NCI-H510A treated with DMSO at 0.1 percent for 48 hours (cell line): ENCODE measurements around the gene ANKS1B.
A peak's percentile ranks its signal among the peaks of the same experiment; 100 is the strongest.
"Not testable (repeated sequence)": the region's sequence is repeated elsewhere in the genome, so short reads cannot be mapped to it uniquely, and the experiment has no call there.

Experiments used
- DNase-seq: peaks from one replicate; lab custom pipeline; 2025; lab: John Stamatoyannopoulos, UW

ANKS1B gene

DNA sequence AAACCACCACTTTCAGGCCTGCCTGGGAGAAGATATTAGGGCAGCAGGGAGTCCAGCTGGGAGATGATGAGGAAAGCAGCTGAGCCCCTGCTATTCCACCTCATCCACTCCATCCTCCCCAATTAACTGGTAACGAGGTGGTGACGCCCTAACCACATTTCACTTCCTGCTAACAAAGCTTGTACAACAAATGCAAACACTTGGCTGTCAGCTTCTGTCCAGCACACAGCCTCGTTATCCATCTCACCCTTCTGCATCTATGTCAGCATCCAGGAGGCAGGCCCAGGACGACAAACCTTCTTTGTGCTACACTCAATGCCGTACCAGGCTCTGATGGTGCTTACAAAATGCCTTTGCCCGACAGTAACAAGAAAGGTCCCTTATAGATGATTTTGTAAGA lies 1114.2 kb downstream of the ANKS1B start:
- peak; percentile 75 for DNase-seq

DNA sequence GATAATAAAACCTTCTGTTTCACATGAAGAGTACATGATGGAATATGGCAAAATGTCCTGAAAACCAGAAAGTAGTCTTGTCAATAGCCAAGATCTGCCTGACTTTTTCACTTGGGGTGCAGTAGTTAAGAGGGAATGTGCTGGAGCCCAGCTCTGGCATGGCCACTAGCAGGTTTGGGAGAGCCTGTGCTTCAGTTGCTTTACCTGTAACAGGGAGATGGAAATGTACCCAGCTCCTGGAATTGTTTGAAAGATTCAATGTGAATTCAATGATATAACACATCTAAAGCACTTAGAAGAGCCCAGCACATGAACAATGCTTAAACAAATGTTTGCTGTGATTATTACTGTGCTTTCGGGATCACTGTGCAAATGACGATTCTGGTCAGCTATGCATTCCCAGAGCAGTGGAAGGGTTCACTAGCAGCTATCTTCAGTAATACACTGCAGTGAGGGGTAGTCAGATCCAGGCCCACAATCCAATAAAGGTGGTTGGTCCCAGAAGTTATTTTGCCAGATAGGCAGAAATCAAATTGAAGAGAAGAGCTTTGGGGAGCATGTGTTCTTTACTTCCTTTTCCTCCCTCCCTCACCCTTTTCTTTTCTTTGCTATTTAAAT lies 1114.7 kb downstream of the ANKS1B start:
- DNase-seq, result peak; percentile 38

DNA sequence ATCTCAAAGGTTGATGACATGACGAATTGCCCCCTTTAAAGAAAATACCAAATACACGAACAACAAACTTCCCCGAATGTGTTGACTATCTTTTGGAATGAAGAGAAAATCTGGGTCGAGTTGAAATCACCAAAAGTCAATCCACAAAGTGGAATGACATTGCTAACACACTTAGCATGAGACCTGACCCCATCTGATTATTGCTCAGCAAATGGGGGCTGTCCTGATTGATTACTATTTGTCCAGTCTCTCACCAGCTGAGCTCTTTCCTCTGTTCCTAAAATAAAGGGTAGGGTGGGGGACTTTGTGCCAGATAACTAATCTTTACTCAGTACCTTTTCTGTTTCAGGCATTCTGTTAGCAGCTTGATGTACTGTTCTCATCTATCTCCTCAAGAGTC lies 1116.2 kb downstream of the ANKS1B start:
- no peak for DNase-seq

DNA sequence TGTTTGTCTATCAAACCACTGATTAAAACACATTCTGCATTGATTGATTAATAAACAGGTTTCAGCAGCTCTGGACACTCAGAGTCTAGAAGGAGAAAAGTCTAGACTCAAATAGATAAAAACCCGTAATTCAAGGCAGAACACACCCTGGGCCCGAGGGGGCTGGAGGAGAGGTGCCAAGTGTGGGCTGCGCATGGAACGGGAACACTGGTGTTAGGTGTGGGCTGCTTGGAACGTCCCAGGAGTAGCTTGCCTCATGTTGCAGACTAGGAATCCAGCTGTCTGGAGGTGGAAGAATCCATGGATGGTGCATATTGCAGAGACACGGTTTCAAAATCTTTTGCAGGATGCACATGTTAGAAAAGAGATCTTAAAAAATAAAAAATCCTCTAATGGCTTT lies 1116.7 kb downstream of the ANKS1B start:
- DNase-seq, result no peak

DNA sequence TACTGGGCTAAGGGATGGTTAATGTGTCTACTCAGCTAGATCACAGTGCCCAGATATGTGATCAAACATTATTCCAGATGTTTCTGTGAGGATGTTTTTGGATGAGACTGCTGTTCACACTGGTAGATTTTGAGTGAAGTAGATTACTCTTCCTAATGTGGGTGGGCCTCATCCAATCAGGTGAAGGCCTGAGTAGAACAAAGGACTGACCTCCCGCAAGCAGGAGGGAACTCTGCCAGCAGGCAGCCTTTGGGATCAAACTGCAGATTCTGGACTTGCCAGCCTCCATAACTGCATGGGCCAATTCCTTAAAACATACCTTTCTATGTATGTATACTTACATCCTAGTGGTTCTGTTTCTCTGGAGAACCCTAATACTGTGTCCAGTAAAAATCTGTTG lies 1120.4 kb downstream of the ANKS1B start:
- no peak for DNase-seq

DNA sequence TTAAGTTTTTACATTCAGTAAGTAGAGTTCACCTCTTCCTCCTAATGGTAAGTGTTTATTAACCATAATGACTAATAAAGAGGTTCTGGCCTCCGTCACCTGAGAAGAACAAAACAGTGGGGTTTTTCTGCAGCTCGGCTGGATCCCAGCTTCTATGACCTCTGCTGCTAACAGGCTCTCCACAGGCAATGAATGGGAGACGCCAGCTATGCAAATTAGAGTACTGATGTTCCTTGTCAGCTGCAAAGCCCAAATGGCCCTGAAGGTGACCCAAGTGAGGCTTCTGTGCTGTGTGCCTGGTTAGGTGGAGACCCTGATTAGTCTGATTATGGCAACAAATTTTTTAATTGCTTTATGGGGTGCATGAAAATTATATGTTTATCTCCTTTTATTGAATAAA lies 1121.6 kb downstream of the ANKS1B start:
- no peak for DNase-seq

DNA sequence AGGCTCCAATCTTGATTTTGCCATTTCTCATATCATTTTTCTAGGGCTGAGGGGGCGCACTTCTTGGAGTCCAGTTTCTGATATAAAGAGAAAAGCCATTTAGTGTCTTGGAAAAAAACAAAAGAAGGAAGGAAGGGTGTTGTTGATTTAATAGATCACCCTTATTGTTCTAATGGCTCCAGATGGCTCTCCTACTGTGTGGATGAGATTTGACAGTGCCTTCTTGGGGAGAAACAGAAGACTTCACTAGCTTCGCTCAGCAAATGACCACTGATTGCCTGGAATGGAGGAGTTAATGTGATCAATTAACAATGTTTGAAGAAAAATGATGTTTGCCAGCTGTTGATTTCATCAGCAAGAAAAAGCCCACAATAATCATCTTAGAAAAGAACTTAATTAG lies 1123.5 kb downstream of the ANKS1B start:
- no peak for DNase-seq

DNA sequence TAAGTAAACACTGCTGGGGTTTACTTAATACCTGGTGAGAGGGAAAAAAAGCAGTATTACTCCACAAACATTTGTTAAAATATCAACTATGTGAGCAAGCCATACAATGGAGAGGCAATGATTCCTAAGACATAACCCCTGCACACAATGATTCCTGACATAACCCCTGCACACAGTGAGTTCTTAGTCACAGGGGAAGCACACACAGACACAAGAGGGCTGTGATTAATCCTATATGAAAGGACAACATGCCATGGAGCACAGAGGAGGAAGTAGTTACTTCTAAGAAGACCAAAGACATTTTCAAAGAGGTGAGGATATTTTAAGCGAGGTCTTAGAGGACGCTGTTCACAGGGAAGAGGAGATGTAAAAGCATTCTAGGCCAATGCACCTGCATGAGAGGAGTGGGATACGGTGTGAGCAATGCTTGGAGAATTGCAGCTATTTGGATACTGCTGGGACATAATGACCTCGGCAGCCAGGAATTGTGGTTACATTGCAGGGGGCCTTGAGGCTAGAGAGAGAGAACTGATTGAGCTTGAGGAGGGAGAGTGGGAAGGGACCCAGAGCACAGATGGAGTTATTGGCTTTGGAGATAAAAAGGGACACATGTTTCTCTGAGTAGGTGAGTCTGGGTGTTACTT lies 1127.7 kb downstream of the ANKS1B start:
- no peak for DNase-seq

DNA sequence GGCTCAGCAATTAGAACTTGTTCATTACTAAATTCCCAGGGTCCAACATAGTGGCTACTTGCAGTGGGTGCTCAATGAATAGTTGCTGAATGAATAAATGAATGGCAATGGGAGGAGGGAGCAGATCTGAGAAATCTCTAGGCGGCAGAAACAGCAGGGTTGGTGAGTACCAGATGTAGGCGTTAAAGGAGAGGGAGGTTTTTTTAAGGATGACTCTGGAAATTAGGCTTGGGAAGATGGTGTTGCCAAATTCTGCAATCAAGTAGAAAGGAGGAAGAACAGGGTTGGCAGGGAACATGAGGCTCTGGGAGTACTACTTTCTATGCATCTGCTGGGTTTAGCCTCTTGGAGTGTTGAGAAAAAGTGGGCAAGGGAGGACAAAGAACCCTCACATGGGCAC lies 1132.6 kb downstream of the ANKS1B start:
- DNase-seq, result no peak

DNA sequence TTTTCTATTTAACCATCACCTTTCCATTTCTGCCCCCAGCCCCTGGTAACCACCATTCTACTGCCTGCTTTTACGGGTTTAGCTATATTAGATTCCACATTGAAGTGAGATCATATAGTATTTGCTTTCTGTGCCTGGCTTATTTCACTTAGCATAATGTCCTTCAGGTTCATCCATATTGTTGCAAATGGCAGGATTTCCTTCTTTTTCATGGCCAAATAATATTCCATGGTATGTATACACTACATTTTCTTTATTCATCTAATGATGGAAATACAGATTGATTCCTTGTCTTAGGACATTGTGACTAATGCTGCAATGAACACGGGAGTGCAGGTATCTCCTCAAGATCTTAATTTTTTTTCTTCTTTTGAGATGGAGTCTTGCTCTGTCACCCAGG lies 1137.5 kb downstream of the ANKS1B start:
- DNase-seq, result no peak

DNA sequence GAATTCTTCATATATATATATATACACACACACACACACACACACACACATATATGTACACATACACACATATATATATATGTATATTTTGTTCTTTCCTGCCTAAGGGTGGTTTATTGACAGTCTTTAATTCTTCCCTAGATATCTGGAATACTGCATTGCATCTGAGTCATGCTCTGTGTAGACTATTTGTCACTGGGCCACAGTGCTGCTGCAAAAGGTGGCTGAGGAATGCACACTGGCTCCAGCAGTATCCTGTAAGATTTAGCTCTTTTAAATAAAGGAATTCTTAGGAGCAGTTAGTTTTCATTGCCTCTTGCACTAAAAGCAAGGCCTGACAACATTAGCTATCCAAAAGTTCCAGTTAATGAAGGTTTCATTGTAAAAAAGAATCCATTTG lies 1138.8 kb downstream of the ANKS1B start:
- DNase-seq, result no peak

DNA sequence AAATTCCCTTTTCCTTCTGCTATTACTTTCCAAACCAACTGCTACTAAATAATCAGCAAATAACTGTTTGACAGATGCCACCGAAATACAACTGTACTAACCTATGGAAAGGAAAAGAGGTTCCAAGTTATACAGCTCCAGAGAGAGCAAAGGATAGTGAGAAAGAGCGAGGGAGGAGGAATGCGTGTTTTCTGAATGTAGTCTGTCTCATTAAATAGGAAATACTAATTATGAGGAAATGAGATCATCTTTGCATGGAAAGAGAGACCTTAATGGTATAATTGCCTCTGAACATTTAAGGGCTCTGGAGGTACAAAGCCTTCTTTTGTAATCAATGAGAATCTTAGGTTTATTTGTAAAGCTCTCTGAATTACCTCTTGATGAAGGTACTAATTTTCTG lies 1144.4 kb downstream of the ANKS1B start:
- no peak for DNase-seq

DNA sequence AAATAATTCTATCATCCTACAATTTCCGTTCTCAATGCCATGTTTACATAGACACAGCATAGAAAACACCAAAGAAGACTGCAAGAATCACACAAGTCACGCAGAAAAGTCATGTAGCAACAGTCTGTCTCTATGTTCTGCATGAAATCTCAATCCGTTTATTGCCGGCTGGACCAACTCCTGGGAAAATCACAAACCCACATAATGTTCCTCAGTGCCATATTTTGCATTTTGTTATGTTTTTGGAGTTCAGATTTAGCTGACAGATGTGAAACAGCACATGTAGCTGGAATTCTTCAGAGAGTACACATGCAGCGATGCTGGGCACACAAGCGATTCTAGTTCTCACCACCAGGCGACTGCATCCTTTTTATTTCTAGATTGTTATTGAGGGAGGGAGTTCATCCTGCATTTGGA lies 1146.5 kb downstream of the ANKS1B start:
- no peak for DNase-seq

DNA sequence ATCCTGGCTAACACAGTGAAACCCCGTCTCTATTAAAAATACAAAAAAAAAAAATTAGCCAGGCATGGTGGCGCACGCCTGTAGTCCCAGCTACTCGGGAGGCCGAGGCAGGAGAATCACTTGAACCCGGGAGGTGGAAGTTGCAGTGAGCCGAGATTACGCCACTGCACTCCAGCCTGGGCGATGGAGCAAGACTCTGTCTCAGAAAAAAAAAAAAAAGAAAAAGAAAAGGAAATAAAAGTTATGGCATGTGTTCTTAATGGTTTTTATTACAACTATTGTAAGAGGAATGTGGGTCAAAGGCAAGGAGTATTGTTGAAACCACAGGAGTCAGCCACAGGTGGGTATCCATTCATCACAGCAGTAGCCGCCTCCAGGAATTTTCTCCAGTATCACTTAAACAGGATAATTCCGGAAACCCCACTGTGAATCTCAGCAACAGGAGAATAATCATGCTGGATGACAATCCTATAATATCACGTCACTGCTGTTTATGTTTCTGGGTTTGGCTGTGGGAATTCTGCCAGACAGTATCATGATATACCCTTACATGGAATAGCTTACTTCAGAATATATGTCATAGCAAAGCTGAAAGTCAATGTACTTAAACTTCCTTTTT lies 1147.5 kb downstream of the ANKS1B start:
- DNase-seq, result not testable (repeated sequence)

DNA sequence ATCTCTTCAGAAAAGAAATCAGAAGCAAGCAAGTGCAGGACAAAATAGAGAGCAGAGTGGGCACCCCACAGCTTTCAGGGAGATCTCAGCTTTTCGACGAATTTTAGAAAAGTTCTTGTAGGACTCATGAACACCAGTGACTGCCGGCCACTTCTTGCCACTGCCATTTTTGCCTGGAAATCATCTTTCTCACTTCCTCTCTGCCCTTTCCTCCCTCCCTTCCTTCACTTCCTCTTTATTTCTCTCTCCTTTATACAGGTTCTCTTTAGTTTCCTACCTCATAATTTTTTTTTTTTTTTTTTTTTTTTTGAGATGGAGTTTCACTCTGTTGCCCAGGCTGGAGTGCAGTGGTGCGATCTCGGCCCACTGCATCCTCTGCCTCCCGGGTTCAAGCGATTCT lies 1154.1 kb downstream of the ANKS1B start:
- no peak for DNase-seq

DNA sequence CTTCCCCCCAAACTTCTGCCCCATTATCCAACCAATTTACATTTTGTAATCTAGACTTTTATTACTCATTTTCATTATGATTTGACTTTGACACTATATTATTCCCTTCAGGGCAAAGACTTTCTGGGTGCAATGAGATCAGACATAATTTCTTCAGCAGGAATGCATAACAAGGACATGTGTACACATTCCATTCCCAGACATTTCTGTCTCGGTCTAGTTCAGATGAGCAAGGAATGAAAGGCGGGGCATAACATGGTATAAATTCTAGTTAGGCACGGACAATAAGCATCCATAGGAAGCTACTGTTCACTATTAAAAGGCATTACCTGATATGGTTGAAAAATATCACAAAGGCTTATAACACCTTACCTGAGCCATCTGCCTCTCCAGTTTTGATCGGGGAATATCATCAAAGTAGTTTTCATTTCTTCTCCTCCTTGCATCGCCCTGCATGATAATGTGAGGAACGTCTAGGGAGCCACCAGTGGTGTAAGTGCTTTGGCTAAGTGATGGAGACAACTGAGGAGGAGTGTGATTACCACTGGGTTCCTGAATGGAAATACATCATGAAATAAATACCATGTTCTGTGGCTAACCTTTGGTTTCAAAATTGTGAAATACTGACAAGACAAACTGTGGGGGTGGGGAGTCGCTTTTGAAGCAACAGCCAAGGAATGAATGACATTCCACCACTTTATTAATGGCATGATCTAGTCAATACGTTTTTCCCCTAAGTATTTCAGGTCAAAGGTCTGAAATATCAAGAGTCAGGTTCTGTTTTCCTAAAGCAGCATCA lies 1155.7 kb downstream of the ANKS1B start:
- DNase-seq, result no peak

DNA sequence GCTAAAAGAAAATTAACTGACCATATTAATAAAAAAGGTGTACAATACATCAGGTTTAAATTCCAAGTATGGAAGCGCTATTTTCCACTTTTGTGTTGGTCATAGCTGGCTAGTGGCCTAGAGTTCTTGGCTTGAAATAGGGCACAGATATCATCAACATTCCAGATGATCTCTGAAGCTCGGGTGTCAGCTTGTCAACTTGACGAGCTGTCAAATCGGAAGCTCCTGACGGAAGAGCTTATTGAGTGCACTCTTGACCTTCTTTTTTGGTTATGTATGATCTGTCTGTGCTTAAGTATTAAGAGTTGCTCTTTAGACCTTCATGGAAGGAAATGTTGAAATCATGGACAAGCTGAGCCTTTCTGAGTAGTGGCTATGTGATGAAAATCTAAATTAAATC lies 1161.7 kb downstream of the ANKS1B start:
- DNase-seq, result peak; percentile 16

DNA sequence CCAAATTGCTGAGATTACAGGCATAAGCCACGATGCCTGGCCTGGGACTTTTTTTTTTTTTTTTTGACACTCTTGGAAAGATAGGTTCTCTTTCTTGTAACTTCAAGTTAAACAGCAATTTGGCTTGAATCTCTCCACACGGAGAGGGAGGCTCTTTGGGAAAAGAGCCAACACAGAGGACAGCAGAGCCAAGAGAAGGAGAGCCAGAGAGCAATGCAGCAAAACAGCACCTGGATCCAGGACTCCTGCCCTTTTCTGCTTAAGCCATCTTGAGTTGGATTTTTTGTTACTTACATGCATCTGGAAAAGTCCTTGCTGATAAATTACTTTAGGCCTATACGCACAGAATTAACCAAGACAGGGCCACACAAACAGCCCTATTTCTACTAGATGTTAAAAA lies 1162.9 kb downstream of the ANKS1B start:
- no peak for DNase-seq

DNA sequence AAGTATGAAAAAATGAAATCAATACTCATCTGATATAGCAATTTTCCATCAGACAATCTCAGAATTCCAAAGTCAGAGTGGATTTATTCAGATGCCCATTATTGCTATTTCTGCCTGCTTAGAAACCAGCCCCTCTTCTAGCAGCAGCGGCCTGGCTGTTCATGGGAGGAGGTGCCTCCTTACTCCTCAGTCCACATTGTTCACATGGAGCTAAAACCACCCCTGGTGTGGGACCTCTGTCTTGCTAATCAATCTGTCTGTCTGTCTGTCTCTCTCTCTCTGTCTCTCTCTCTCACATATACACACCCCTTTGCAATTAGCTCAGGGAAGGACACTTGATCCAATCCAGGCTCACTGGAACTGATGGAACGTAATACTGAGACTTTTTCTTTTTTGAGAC lies 1163.5 kb downstream of the ANKS1B start:
- no peak for DNase-seq

DNA sequence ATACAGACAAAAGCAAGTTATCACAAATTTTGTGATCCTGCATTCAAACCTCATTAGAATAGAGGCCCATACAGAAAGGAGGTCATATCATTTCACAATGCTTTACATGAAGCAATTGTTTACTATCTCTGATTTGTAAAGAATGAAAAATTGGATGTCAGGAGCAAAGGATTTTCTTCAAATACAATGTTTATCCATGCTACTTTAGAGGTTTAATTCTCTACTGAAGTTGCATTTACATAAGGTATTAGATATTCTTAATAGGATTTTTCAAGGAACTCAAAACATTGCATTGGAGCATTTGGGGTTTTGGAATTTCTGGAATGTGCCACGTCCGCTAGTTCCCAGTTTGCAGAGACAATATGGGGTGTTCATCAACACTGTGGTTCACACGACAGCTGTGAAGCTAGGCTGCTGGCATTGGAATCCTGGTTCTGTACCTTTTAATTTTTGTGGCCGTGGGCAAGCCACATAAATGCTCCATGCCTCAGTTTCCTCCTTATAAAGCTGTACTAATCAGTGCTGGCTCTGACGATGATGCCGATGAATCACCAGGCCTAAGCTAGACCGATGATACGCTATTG lies 1164.8 kb downstream of the ANKS1B start:
- DNase-seq, result no peak

DNA sequence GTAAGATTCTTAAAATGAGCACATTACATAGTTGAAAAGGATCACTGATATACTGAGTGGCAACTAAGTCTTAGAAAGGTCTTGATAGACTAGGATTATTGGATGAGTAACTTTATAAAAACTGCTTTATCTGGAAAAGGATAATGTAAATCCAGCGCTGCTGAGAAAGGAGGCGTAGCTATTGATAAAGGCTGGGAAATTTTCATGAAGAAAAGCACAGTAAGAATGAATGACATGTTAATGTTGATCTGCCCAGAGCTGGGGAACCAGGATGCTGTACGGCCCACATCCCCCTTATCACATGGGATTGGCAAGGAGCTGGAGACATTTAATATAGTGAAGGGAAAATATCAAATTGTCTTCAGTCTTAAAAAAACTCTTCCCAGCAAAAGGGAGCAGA lies 1165.7 kb downstream of the ANKS1B start:
- no peak for DNase-seq

DNA sequence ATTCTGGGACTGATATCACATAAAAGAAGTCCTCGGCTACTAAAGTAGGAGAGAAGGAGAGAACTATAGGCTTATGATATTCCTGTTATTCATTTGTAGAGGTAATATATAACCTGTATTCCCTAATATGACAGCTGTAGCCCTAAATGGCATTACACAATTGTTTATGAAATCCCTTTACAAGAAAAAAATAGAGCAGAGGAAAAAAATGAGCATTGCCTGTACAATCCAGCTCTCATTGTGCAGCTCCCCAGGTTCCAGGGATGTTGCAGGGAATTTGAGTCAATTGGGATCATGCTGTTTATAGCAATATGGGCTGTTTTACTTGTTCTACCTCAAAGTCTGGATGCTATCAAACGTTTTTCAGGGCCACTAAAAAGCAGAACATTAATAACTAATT lies 1166.5 kb downstream of the ANKS1B start:
- DNase-seq, result no peak

DNA sequence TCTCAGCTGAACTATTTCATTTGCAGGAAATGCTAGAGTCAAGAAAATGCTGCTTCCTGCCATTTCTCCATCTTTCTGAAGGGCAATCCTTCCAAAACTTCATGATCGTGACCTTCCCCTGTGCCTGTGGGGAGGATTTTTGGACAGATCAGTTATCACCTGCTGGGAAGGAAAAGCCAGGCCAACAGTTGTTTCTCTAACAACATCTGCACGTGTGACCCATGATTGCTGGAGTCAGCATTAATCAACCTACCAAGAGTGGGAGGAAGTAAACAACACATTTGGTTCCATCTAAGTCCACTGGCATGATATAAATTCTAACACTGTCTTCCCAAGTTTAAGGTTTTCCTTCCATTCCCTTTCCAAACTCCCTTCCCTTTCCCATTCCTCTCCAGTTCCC lies 1167.0 kb downstream of the ANKS1B start:
- DNase-seq, result no peak
